ENCODE measurements around the gene FAM72D.
"Not testable (repeated sequence)": the region's sequence is repeated elsewhere in the genome, so short reads cannot be mapped to it uniquely, and the experiment has no call there.

Gene FAM72D

DNA sequence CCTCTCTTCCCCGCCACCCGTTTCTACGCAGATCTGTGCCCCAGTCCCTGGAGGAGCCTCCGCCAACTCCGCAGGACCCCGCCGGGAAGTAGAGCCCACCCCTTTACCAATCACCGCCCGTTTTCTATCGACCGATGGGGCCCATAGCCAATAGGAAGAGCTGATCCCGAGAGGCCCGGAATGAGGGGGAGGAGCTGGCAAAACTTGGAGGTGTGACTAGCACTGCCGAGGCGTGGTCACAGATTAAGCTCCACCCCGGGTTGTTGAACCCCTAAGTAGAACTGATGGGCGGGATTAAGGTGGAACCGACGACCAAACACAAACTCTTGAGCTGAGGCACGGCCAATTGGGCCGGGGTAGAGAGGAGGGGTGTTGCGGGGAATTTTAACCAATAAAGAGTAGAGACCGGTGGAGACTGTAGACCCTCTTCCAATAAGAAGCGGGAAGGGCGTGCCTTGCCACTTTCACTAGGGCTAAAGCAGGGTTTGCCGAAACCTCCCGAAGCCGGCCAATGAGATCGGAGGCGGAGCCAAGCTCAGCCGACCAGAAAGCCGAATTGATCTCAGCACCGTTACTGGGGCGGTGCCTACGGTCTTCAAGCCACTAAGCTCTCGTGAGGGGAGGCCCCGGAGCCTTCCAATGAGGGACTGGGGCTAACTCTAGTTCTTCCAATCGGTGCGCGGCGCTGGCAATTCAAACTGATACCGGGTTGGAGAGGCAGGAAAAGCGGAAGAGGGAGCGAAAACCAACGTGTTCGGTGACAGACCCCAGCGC is at the start of gene FAM72D, which contains the start of gene SRGAP2B:
Gene FAM72D (plus strand): TSS at position 691 of the 774 bp plus-strand sequence. CDS start 874 bp downstream, outside the sequence.
Gene SRGAP2B (minus strand): TSS at position 45 of the 774 bp plus-strand sequence. CDS start 2,427 bp downstream, outside the sequence.
- DNase-seq (ENCODE audit: low read depth): not testable (repeated sequence)

DNA sequence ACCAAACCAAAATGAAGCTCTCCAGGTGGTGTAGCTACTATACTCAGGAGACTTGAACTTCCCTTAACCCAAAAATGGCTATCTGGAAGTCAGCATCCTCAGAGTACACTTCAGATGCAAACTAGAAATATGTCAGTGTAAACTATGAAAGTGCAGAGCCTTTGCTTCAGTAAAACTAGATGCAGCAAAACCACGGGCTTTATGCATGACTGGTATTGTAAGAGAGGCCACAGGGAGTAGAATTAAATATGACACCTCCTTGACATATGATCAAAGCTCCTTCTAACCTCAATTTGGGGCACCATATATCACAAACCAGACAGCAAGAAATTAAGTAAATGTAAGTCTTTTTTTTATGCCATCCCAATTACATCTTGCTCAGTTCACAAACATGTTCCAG is 48.2 kb upstream of the FAM72D start:
- DNase-seq (ENCODE audit: low read depth): not testable (repeated sequence)

DNA sequence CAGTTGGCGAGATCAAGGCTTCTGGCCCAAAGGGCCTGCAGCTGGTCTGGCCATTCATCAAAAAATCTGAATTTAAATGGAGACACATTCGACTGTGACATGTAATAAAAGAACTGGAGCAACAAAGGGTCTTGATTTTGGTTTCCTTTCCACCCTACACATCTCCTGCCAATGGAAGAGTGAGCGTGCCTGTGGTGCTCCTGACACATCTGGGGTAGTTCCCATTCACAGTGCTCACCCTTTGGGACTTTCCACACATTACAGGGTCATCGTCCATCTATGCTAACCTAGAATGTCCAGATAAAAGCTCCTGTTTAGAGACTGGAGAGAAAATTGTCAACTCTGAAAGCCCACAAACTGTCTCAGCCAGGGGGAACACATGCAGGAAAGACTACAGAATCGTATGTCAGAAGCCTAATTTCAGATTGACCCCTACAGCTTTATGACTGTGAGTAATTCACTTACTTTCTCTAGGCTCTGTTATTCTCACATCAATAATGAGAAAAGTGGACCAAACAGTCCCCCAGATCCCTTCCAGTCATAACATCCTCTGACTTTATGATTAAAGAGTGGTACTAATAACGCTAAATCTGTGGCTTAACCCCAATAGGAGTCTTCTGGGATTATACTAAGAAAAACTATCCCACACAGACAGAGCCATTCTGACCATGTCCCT is 47.5 kb upstream of the FAM72D start:
- DNase-seq (ENCODE audit: low read depth): not testable (repeated sequence)

DNA sequence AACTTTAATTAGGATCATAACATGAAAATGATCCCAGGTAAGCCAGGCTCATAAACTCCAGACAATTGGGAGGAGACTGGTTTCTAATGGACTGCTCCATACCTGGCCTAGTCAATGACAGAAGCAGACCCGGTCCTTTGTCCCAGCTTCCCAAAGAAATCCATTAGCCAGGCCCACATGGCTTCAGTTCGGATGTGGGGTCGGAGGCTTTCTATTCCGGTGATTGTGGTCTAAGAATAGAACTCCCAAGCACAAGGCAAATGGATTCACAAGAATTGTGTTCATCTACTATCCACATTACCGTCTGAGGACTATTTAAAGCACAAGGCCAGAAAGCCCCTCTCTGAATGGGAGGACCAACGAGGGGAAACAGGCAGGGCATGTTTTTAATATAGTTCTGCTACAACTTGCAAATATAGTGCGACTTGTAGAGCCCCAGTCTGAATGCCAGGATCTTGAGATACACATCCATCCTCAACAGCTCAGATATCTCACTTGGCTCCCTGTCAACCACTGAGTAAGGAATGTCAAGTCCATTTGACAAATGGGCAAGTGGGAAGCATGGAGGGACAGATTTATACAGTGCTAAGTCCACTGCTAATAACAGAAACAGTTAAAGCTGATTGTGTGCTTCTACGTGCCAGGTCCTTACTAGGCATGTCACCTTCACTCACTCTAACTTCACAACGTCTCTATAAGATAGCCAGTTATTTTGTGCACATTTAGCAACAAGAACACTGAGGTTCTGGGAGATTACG is 43.6 kb upstream of the FAM72D start:
- not testable (repeated sequence) for DNase-seq (ENCODE audit: low read depth)

DNA sequence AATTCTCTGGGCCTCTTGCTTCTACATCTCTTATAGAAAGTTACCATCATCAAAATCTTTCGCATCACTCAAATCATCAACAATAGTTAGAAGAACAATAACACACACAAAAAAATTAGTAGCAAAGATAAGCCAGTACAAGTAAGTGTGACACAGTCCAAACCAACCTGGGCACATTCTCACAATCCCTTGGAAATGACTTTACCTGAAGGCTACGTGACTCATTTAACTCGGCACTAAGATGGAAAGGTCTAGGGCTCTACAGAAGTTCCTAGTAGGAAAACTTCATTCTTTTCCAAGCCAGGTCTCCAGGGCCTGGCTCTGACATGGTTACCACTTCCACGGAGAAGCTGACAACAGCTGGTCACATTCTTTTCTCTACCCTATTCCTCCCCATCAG is 42.3 kb upstream of the FAM72D start:
- not testable (repeated sequence) for DNase-seq (ENCODE audit: low read depth)

DNA sequence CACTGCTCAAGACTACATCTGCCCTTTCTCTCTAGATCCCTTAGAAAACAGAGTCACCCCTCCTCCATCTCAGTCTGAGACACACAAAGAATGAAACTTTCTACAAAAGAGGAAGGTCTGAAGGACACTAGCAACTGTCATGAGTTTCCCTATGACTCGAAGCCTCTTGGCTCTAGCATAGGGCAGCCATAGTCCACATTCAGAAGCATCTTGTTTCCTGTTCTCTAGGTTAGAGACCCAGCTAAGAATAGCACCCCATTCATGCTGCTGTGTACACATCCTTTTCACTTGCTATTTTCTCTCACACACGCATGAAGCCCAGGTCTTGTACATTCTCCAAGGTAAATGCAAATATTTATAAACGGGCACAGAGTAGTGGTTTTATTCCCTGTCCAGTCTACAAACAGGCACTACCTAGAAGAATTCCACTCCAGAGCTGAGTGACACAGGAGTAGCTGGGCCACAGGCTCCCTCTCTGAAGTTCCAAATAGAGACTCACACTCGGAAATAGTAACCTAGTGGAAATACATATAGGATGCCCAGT is 40.5 kb upstream of the FAM72D start:
- not testable (repeated sequence) for DNase-seq (ENCODE audit: low read depth)

DNA sequence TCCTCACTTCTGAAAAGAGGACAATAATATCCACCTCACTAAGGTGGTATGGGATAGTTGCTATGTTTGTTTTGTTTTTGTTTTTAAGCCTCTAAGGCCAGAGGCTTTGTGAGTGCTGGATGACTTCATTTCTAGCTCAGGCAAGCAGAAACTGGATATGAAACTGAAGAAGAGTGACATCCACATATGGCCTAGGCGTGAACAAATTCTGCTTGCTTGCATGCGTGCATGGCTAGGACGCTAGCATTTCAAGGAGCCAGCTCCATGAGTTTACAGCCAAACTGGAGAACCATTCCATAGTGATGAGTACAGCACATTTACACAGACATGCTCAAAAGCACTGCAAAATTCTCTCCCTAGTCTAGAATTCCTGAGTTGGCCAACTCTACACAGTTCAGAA is 37.6 kb upstream of the FAM72D start:
- DNase-seq (ENCODE audit: low read depth): not testable (repeated sequence)

DNA sequence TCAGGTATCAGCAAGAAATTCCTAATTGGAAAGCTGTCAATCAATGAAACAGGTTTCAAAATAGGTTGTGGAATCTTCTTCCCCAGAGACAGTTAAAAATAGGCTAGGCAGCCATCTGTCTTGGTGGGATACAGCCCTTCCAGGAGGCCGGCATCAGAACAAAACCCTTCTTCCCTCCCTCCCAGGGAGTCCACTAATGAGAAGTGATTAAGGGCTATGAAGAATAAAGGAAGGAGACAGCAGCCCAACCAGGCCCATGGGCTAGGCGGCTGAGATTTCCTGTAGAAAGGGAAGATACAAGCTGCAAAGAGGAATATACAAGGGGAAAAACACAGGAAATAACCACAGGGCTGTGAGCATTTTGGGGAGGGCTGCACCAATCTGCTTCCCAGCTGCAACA is 32.5 kb upstream of the FAM72D start:
- DNase-seq (ENCODE audit: low read depth): not testable (repeated sequence)

DNA sequence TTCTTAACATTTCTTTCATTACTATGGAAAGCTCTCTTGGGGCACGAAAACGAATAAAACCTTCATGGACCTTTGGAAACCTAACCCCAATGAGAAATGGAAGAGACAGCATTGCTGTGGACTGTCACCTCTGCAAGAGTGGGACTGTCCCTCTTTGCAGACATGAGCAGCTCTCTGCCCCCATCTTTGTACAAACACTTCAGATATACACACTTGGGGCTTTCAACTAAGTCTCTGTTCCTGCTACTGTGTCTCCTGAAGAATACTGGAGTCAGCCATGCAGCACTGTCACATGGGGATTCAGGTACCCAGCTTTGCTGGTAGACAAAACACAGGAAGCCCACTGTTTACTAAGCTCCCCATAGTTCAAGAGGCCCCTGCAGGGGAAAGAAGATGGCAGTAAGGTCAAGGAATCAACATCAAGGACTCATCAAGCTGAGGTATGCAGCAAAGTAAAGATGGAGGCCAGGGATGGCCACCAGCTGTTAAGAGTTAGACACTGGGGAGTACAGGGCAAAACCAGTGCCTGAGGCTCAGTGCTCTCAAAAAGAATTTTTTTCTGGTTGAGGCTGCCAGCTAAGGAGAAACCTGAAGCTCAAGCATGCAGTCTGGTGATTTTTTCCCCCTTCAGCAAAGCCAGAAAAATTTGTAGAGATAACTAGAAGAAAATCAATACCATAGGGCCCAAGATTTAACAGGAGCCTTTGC is 31.7 kb upstream of the FAM72D start:
- DNase-seq (ENCODE audit: low read depth): not testable (repeated sequence)

DNA sequence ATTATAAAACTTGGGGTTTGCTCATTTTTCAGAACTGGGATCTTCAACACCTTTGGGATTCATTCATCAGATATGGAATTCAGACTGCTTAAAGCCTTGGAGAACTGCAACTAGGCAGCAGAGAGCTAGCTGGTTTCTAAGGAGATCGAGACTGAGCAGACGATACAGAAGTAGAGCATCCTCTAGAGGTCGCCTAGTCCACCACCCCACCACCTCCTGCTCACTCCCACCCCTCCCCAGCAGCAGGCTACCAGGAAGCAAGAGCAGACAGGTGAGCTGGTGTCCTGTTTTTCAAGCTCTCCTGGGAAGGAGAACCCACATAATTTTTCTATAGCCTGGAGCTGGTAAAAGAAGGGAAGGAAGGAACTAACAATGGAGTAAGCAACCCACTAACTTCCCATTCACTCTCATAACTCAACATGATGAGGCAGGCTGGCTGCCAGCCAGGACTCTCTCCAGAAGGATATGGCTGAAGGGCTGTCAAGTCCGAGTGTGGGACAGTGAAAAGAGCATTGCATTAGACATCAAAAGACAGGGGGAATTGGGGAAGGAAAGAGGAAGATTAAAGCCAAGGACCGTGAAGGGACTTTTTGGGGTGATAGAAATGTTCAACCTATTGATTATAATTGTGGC is 30.5 kb upstream of the FAM72D start:
- DNase-seq (ENCODE audit: low read depth): not testable (repeated sequence)

DNA sequence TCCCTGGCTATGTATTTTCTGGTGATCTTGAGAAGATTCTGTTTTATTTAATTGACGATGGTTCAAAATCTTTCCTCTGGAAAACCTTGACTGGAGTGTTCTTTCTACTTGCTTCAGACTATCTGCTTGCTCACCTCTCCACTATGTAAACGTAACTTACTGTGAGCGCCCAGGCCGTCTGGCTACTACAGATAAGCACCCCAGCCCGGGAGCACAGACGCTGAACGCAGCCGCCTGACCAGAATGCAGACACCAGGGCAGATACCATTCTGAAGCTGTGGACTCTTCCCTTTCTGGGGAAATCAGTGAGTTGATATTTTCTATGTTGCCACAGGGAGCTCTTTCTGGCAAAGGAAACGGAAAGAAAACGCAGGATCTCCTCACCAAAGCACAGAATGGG is 29.3 kb upstream of the FAM72D start:
- DNase-seq (ENCODE audit: low read depth): not testable (repeated sequence)

DNA sequence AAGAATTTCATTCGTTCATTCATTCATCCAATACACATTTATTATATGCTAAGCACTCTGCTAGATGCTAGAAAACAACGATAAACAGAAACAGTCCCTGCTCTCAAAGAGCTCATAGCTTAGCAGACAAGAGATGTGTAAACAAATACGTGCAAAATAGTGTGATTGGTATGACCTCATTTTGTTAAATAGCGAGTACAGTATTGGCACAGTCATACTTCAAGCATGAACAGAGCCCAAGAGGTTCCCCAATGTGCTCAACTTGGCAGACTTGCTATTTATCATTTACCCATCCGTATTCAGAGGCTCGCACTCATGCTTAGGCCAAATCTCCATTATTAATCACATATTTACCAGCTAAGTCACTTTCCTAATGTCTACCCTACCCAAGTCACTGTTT is 24.2 kb upstream of the FAM72D start:
- not testable (repeated sequence) for DNase-seq (ENCODE audit: low read depth)

DNA sequence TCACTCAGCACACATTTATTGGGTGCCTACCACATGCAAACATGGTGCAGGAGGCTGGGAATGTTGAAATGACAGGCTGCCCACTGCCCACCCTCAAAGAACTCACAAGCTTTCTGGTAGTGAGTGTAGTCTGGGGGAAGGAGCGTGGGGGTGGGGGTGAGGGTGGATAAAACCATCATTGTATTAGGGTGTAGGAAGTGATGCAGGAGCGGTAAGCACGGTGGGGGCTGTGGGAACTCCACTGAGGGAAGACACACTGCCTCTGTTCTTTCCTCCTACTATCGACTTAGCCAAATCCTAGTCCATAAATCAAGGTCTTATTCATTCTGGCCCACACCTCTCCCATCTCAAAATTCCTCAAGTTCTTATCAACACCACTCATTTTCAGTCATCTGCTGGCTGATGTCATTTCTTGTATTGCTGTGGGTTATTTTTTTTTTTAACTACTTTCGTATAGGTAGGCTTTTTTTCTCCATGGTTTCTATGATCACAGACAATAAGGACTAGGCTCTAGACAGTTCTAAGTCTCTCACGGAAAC is 21.7 kb upstream of the FAM72D start:
- not testable (repeated sequence) for DNase-seq (ENCODE audit: low read depth)

DNA sequence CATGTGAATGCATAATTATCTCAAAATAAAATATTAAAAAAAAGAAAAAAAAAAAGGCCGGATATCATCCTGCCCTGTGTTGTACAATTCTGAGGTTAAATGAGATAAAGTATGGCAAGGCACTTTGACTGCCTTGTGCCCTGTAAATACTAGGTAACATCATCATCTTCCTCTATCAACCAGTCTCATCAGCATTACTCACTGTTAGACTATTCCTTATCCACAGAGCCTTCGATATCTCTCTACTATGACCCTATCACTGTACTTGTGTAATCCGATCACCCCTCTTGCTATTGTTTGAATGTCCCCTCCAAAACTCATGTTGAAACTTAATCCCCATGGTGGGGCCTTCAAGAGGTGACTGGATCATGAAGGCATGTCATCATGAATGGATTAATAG is 18.9 kb upstream of the FAM72D start:
- not testable (repeated sequence) for DNase-seq (ENCODE audit: low read depth)

DNA sequence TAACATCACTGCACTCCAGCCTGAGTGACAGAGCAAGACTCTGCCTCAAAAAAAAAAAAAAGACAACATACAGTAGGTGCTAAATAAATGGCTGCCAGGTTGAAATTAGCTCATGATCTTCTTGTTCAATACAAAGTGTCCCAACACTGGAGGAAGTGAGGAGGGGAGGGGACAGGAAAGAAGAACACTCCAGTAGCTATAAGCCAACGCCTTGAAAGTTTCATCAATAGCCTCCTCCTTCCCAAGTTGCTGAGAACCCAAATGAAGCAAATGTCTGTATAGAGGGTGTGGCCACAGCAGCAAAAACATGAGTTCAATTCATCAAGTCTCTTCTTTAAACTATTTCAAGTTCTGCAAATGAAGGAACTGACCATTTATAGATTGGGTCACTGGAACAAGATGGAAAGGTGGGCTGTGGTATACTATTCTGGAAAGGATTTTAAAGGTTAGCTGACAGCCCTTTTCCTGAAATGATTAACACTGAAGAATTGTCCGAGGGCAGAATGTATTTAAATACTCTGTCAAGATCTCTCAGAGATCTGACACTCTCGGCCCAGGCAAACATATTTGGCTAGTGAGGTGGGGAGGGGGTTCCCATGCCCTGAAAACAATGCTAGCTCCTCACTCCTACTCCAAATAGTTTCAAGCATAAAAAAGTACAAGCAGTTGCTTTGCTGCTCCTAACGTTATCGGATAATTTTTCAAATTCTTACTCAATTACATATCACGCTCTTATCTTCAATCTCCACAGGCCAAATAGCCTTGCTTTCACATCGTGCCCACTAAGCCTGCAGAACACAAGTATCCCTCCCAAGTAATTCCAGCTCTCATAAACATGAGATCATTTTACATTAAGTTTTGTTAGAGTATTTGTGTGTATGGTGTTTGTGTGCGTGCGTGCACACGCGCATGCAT is 17.6 kb upstream of the FAM72D start:
- not testable (repeated sequence) for DNase-seq (ENCODE audit: low read depth)

DNA sequence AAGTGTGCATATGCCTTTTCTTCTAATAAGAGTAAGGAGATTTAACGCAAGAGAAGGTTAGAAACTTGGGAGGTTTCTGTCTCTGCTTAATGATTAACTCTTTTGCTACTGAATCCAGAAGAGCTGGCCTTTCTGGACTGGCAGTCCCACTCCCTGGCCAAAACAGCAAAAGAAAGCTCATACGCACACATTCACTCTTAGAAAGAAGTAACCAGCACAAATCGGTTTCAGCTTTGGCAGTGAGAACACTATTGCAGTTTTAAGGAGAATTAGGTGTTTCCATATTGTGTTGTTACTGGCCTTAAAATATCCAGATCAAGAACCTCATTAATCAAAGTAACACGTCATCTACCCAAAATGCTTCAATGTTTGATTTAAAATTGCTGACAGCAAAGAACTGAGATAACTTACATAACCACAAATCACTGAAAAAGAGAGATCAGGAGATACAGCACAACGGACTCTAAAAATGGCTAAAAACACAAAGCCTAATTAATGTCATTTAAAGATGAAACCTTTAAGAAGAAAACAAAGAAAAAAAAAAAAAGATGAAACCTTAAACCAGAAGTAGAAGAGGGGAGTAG is 16.9 kb upstream of the FAM72D start:
- DNase-seq (ENCODE audit: low read depth): not testable (repeated sequence)

DNA sequence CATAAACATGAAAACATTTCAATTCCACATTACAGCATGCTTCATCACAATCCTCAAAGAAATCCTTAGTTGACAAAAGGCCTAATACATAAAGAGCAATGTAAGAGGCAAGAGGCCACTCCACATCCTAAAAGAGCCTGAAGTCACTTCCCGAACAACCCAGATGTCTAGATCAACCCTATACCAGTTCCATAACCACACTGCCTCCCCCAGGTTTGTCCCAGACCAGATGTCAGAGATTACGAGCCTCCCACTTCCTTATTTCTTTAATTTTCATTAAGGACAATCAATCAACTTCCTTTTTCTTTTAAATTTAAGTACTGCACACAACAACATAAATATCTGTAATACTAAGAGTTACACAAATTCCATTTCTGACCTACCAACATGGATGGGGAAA is 16.0 kb upstream of the FAM72D start:
- DNase-seq (ENCODE audit: low read depth): not testable (repeated sequence)

DNA sequence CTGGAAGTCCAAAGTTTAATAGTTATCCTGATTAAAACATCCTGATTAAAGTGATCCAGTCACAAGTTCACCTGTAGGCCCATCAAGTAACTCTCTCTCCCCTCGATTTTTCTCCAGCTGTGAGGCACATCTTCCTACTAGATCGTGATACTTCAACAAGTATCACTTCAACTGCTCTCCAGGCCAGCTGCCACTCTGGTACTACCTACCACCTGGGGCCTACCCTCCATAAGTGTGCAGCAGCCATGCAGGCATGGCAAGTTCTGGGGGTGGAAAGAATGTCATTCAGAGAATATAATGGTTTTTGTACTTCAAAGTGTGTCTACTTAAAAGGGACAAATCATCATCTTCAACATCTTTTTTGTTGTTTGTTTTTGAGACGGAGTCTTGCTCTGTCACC is 15.6 kb upstream of the FAM72D start:
- not testable (repeated sequence) for DNase-seq (ENCODE audit: low read depth)

Data from EH (cell line).